GM19193 (cell line): ENCODE results near the gene CD19.
A peak's percentile ranks its signal among the peaks of the same experiment; 100 is the strongest.

Experiments used
- POLR2A ChIP-seq: IDR thresholded peaks from 4 replicates; pipeline ENCODE4 v1.6.1; 2011; ENCODE audit not compliant: insufficient read depth, insufficient read length; ENCODE audit errors: extremely low read depth

CD19 gene

GRCh38 chr16:28931801-28932225 lies at the start of gene CD19:
CD19 (plus strand) TSS chr16:28931971; CDS start chr16:28932001, 30 bp downstream.
- peak; percentile 61 for TF ChIP-seq POLR2A

- TF ChIP-seq POLR2A, result no peak
Measured at GRCh38 chr16:28882551-28883160, 49.1 kb upstream of the CD19 start.

- no peak for TF ChIP-seq POLR2A
Measured at GRCh38 chr16:28883221-28883996, 48.4 kb upstream of the CD19 start.

DNA sequence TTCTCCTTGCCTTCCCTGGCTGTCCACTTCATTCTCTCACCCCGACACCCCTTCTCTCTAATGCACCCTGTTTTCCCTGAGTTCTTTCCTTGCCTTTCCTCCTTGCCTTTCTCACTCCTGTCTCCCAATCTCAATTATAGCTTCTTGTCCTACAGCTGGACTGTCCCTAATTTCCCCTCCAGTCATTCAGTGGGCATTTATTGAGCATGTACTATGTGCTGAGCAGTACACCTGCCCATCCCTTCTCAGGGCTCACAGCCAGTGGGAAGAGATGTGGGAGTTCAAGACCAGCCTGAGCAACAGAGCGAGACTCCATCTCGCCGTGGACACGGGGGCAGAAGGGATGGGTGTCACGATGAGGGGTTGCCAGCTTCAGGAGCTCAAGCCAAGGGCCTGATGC lies 47.7 kb upstream of the CD19 start:
- no peak for TF ChIP-seq POLR2A

GRCh38 chr16:28886945-28887344 lies 44.8 kb upstream of the CD19 start:
- TF ChIP-seq POLR2A, result no peak

DNA sequence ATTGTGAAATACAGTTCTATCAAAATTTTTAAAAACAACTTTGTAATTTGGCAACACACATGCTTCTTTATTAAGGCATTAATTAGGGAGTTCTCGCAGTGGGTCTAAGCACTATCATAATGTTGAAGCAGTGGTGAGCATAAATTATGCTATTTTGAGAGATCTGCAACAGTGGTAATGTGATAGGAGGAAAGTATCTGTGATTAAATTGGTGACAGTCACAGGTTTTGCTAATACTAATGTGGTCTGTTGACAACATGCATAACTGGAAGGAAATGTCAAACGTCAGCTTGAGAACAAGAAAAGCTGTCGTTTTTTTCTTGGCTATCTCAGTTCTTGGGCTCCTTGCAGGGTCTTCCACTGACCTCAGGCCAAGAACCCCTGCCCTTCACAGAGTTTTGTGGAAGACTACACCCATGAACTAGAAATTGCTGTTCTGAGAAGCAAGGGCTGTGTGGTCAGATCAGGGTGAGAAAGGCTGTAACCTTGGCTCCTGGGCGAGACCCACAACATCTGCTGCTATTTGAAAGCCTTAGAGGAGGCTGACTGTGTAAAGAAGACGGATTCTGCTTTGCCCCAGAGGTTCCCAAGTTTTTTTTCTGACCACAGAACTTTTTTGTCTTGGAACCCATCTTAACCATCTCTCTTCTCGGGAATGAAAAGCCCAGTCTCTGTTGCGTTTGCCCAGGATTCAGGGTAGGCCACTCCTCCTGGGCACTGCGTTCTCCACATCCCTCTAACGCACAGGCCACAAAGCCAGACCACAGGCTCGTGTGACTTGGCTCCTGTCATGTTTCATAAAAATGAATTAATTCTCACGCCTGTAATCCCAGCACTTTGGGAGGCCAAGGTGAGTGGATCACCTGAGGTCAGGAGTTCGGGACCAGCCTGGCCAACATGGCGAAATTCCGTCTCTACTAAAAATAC lies 39.5 kb upstream of the CD19 start:
- TF ChIP-seq POLR2A, result no peak

- no peak for TF ChIP-seq POLR2A
Measured at GRCh38 chr16:28893291-28893690, 38.5 kb upstream of the CD19 start.

DNA sequence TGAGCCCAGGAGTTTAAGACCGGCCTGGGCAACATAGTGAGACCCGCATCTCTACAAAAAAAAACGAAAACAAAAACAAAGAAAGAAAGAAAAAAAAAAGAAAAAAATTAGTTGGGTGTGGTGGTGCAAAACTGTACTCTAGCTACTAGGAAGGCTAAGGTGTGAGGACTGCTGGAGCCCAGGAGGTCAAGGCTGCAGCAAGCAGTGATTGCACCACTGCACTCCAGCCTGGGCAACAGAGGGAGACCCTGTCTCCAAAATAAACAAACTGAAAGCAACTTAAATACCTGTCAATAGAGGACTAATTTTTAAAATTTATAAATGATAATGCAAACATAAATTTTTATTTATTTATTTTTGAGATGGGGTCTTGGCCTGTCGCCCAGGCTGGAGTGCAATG lies 36.2 kb upstream of the CD19 start:
- TF ChIP-seq POLR2A, result no peak

GRCh38 chr16:28897826-28898225 lies 33.9 kb upstream of the CD19 start:
- no peak for TF ChIP-seq POLR2A

DNA sequence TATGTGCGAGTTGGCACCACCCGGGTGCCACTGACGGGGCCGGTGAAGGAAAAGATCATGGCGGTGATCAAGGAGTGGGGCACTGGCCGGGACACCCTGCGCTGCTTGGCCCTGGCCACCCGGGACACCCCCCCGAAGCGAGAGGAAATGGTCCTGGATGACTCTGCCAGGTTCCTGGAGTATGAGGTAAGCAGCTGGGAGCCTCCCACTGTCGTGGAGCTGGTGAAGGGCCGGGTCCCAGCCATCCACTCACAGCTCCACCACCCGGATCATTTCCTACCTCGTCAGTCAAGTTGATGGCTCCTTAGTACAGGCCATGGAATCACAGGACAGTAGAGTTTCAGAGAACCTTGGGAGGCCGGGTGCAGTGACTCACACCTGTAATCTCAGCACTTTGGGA lies 33.5 kb upstream of the CD19 start:
- TF ChIP-seq POLR2A, result no peak

- no peak for TF ChIP-seq POLR2A
Measured at GRCh38 chr16:28898942-28899341, 32.8 kb upstream of the CD19 start.

DNA sequence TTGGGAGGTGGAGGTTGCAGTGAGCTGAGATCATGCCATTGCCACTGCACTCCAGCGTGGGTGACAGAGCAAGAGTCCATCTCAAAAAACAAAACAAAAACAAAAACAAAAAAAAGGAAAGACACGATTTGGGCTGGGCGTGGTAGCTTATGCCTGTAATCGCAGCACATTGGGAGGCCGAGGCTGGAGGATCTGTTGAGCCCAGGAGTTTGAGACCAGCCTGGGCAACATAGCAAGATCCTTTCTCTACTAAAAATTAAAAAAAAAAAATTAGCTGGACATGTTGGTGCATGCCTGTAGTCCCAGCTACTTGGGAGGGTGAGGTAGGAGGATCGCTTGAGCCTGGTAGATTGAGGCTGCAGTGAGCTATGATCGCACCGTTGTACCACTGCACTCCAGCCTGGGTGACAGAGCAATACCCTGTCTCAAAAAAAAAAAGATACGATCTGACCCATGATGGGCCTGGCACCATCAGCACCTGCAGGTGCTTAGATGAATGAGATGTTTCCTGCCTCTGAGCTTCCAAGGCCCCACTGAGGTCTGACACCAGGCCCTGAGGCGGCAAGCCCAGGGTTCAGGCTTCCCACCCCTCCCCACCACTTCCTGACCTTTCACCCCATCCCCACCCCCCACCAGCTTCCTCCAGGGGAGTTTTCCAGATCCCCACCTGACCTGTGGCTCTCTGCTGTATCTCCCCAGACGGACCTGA lies 31.7 kb upstream of the CD19 start:
- no peak for TF ChIP-seq POLR2A

GRCh38 chr16:28900601-28901000 lies 31.2 kb upstream of the CD19 start:
- TF ChIP-seq POLR2A, result no peak

- TF ChIP-seq POLR2A, result no peak
Measured at GRCh38 chr16:28901862-28902261, 29.9 kb upstream of the CD19 start.

DNA sequence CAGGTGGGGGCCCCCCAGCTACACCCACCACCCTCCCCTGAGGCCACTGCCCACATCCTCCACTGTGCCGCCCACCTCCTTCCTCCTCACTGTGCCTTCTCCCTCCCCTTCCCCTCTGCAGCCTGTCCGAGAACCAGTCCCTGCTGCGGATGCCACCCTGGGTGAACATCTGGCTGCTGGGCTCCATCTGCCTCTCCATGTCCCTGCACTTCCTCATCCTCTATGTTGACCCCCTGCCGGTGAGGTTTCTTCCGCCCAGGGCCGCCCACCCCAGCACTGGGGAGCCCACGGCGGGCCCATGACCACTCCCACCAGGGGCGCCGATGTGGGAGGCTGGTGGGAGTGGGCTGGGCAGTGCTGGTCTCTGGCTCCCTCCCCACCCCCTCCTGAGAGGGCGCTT lies 28.9 kb upstream of the CD19 start:
- TF ChIP-seq POLR2A, result peak; percentile 20

DNA sequence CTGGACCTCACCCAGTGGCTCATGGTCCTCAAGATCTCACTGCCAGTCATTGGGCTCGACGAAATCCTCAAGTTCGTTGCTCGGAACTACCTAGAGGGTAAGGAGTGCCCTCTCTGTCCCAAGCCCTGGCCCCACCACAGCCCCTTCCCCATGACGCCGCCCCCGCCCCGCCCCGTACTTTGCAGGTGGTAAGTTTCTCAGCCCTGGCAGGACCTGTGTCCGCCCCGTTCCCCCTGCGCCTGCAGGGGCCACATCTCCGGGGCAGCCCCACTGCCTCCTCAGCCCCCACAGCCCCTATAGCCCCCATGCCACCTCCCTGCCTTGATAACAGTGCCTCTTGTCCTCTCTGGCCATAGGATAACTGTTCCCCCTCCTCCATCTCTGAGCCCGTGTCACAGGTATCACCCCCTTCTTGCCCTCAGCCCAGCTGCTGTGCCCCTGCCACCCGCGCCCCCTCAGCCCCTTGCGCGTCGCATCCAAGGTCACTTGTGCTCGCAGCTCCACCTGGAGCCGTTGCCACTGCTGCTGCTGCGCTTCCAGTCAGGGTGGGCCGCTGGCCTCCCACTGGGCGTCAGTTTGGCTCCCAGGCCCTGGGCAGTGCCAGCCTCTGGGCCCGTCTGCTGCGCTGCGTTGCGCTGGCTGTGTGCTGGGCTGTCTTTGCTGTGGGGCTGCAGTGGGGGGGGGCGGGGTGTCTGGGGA lies 28.3 kb upstream of the CD19 start:
- no peak for TF ChIP-seq POLR2A
